DND-41 (cell line): ENCODE measurements around the gene ONECUT3.

ENCODE experiments used
- EZH2 ChIP-seq: IDR thresholded peaks from 3 replicates; pipeline ENCODE4 v1.6.1; 2012; ENCODE audit warnings: borderline replicate concordance, low read depth, mild to moderate bottlenecking, moderate library complexity, low read length, inconsistent platforms; ENCODE audit not compliant: severe bottlenecking
- TF ChIP-seq, protein P1 (sequence below): IDR thresholded peaks from 2 replicates; pipeline ENCODE4 v1.5.1; 2012; ENCODE audit warnings: borderline replicate concordance, low read length, moderate library complexity, mild to moderate bottlenecking; ENCODE audit not compliant: poor library complexity, severe bottlenecking; ENCODE audit errors: extremely low read depth

DNA sequence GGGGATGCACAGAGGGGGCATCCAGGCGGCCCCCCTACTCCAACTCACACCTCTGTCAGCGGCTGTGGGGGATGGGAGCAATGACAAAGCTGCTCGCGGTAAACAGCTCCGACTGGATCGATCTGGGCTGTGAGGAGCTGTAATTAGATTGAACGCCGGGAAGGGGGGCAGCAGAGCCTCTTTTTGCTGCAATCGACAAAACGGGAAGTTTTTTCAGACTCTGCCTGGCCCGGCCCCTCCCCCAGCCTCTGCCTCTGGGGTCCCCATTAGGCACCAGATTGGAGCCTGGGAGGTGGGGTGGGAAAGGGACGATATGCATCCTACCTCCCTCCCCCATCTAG, 16.3 kb downstream of the ONECUT3 start:
- TF ChIP-seq EZH2: no peak
- TF ChIP-seq, protein P1, sequence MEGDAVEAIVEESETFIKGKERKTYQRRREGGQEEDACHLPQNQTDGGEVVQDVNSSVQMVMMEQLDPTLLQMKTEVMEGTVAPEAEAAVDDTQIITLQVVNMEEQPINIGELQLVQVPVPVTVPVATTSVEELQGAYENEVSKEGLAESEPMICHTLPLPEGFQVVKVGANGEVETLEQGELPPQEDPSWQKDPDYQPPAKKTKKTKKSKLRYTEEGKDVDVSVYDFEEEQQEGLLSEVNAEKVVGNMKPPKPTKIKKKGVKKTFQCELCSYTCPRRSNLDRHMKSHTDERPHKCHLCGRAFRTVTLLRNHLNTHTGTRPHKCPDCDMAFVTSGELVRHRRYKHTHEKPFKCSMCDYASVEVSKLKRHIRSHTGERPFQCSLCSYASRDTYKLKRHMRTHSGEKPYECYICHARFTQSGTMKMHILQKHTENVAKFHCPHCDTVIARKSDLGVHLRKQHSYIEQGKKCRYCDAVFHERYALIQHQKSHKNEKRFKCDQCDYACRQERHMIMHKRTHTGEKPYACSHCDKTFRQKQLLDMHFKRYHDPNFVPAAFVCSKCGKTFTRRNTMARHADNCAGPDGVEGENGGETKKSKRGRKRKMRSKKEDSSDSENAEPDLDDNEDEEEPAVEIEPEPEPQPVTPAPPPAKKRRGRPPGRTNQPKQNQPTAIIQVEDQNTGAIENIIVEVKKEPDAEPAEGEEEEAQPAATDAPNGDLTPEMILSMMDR: no peak
